Measurements from ENCODE around the gene ADAM19.

The ADAM19 gene

GRCh38 chr5:157563373-157563928, 12.1 kb downstream of the ADAM19 start:
- no peak overlapping the region for H3K4me3 ChIP-seq (ENCODE audit: low read depth, low read length)
- no peak for DNase-seq (ENCODE audit: low read depth)
- TF ChIP-seq MAX (IDR thresholded peaks at IDR 0.05; ENCODE audit: low read depth, low read length) (no peak), POLR2A (IDR thresholded peaks at IDR 0.05; ENCODE audit: extremely low read depth, insufficient read length) (no peak), CTCF (IDR thresholded peaks at IDR 0.05; ENCODE audit: low read depth, low read length) (no peak), MYC (IDR thresholded peaks at IDR 0.05; ENCODE audit: low read depth, low read length) (no peak)

GRCh38 chr5:157562111-157562581, 13.4 kb downstream of the ADAM19 start:
- no peak for DNase-seq (ENCODE audit: low read depth)

GRCh38 chr5:157561110-157561509, 14.5 kb downstream of the ADAM19 start:
- no peak overlapping the region for H3K4me3 ChIP-seq (ENCODE audit: low read depth, low read length)
- TF ChIP-seq POLR2A (IDR thresholded peaks at IDR 0.05; ENCODE audit: extremely low read depth, insufficient read length) = no peak
- TF ChIP-seq MYC (IDR thresholded peaks at IDR 0.05; ENCODE audit: low read depth, low read length) = no peak
- no peak for TF ChIP-seq MAX (IDR thresholded peaks at IDR 0.05; ENCODE audit: low read depth, low read length)
- TF ChIP-seq CTCF (IDR thresholded peaks at IDR 0.05; ENCODE audit: low read depth, low read length) = no peak
- no peak for DNase-seq (ENCODE audit: low read depth)

More at GRCh38 chr5:157562111-157562581, 13.4 kb downstream of the ADAM19 start:
- no peak for TF ChIP-seq CTCF (IDR thresholded peaks at IDR 0.05; ENCODE audit: low read depth, low read length)
- no peak for TF ChIP-seq POLR2A (IDR thresholded peaks at IDR 0.05; ENCODE audit: extremely low read depth, insufficient read length)
- TF ChIP-seq MYC (IDR thresholded peaks at IDR 0.05; ENCODE audit: low read depth, low read length) = no peak
- TF ChIP-seq MAX (IDR thresholded peaks at IDR 0.05; ENCODE audit: low read depth, low read length) = no peak
- H3K4me3 ChIP-seq (ENCODE audit: low read depth, low read length) = no peak overlapping the region

GRCh38 chr5:157559301-157559700, 16.3 kb downstream of the ADAM19 start:
- DNase-seq (ENCODE audit: low read depth) = no peak
- TF ChIP-seq MYC (IDR thresholded peaks at IDR 0.05; ENCODE audit: low read depth, low read length) (no peak), MAX (IDR thresholded peaks at IDR 0.05; ENCODE audit: low read depth, low read length) (no peak), POLR2A (IDR thresholded peaks at IDR 0.05; ENCODE audit: extremely low read depth, insufficient read length) (no peak), CTCF (IDR thresholded peaks at IDR 0.05; ENCODE audit: low read depth, low read length) (no peak)
- H3K4me3 ChIP-seq (ENCODE audit: low read depth, low read length) = no peak overlapping the region

GRCh38 chr5:157558681-157559080, 16.9 kb downstream of the ADAM19 start:
- no peak overlapping the region for H3K4me3 ChIP-seq (ENCODE audit: low read depth, low read length)
- DNase-seq (ENCODE audit: low read depth) = no peak
- no peak for TF ChIP-seq POLR2A (IDR thresholded peaks at IDR 0.05; ENCODE audit: extremely low read depth, insufficient read length)
- TF ChIP-seq MYC (IDR thresholded peaks at IDR 0.05; ENCODE audit: low read depth, low read length) = no peak
- TF ChIP-seq CTCF (IDR thresholded peaks at IDR 0.05; ENCODE audit: low read depth, low read length) = no peak
